Fibroblast of lung (primary cell): Measurements from ENCODE around the gene MYO1D.

ENCODE experiments used
- CTCF ChIP-seq, 2 donors: IDR thresholded peaks in 1 of 2; conservative IDR thresholded peaks in 1 of 2; 1 replicate in 1 of 2; 2 replicates in 1 of 2; pipeline ENCODE4 v1.5.1; 2011 to 2012; ENCODE audit warnings: low read length in 2 of 2, control low read depth in 1 of 2, inconsistent platforms in 1 of 2, low read depth in 1 of 2, mild to moderate bottlenecking in 1 of 2
- EZH2 ChIP-seq: IDR thresholded peaks from 2 replicates; pipeline ENCODE4 v1.5.1; 2012; ENCODE audit warnings: low read length, control low read depth, mild to moderate bottlenecking; ENCODE audit errors: missing control alignments

- no peak for TF ChIP-seq EZH2
- no peak for TF ChIP-seq CTCF (conservative IDR thresholded peaks at IDR 0.05 in 1 of 2, IDR thresholded peaks at IDR 0.05 in 1 of 2; ENCODE audit: low read depth in 1 of 2, low read length in 2 of 2)
Measured at GRCh38 chr17:32701871-32702270, 175.1 kb downstream of the MYO1D start.
